Suprapubic skin (tissue), 4 donors: ENCODE measurements around the gene C2CD4D. TPM values are rescaled to one million over a fixed set of nuclear protein-coding genes. Genes with fewer than 3 reads are reported as not detected.

Experiments
- DNase-seq, 2 donors: peaks; one replicate each; pipeline ENCODE4 v3.0.0-alpha.2; 2019; ENCODE audit warnings: low spot score in 2 of 2
- H3K27ac ChIP-seq: fragments of 200-600 bp; sonication (generic); one replicate; pipeline ENCODE4 v1.5.1; 2019
- H3K27me3 ChIP-seq: fragments of 200-600 bp; sonication (generic); one replicate; pipeline ENCODE4 v1.5.1; 2019
- H3K36me3 ChIP-seq: fragments of 200-600 bp; sonication (generic); one replicate; pipeline ENCODE4 v1.5.1; 2019
- H3K4me1 ChIP-seq: fragments of 200-600 bp; sonication (generic); one replicate; pipeline ENCODE4 v1.5.1; 2019
- H3K4me3 ChIP-seq: fragments of 200-600 bp; sonication (generic); one replicate; pipeline ENCODE4 v1.5.1; 2019; ENCODE audit warnings: mild to moderate bottlenecking
- H3K9me3 ChIP-seq: fragments of 200-600 bp; sonication (generic); one replicate; pipeline ENCODE4 v1.5.1; 2019
- EP300 ChIP-seq: sonication (generic); formaldehyde crosslinking; IDR thresholded peaks from one replicate; pipeline ENCODE4 v1.6.1; 2017; ENCODE audit warnings: antibody characterized with exemption
- POLR2A ChIP-seq, 2 donors: fragments of 450-650 bp; IDR thresholded peaks; one replicate each; pipeline ENCODE4 v1.6.1; 2017; ENCODE audit warnings: antibody characterized with exemption in 2 of 2, mild to moderate bottlenecking in 2 of 2, moderate library complexity in 2 of 2
- POLR2AphosphoS5 ChIP-seq, 3 donors: sonication (generic); formaldehyde crosslinking; IDR thresholded peaks; one replicate each; pipeline ENCODE4 v1.6.1; 2017; ENCODE audit warnings: antibody characterized with exemption in 3 of 3
- WGBS: methylation state at CpG from one replicate; pipeline ENCODE4 v1.1.5; 2018; 5-methylcytosine and 5-hydroxymethylcytosine counted together
- total RNA-seq, 4 donors: library from RNA; depleted of rRNA; stranded (reverse); fragments of >200 nt; gene quantifications; one replicate each; pipeline ENCODE4 v1.1.0, GENCODE V29; 2016
- TF ChIP-seq, protein P1 (sequence below), 2 donors: fragments of 200-600 bp in 1 of 2; fragments of 450-650 bp in 1 of 2; sonication (generic) in 1 of 2; IDR thresholded peaks; one replicate each; pipeline ENCODE4 v1.5.1; 2016 to 2019; ENCODE audit warnings: antibody characterized with exemption in 2 of 2, mild to moderate bottlenecking in 1 of 2, moderate library complexity in 1 of 2

The C2CD4D gene
- total RNA-seq, 4 donors from 2014 or later, result 0.68 to 7.3 (median 2.1) TPM

DNA sequence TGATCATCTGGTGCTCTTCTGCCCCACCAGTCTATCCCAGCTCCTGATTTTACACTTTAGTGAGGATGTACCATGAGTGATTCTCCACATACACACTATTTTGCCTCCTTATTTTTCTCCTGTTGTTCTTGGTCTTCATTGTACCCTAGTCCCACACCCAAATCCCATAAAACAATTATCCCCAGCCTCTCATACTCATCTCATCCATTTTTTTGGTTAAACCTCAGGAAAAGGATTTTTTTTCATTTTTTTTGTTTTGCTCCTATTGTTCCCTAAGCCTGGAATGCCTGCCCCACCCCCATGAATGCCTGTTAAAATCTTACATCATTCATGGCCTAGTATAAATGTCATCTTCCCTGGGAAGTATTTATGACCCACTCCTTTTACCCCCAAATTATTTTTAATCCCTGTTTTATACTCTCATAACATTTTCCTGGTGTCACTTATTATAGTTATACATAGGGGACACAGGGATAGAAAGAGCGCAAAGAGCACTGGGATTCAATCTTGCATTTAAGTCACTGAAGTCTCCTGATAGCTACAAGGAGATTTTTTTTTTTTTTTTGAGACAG, 29.5 kb downstream of the C2CD4D start:
- Histone ChIP-seq H3K4me3 (no peak overlapping the region), H3K27me3 (no peaks in the 10 kb centered on the region), H3K4me1 (peaks cover 4% of the 10 kb centered on the region), H3K27ac (no peak overlapping the region), H3K9me3 (no peaks in the 10 kb centered on the region), H3K36me3 (peaks cover 4% of the 10 kb centered on the region)
- 94% methylated on average over 1 of the region's 1 CpG for WGBS
- TF ChIP-seq POLR2A (IDR thresholded peaks at IDR 0.05) (no peak), POLR2AphosphoS5 (IDR thresholded peaks at IDR 0.05) (no peak), EP300 (no peak)
- TF ChIP-seq, protein P1, sequence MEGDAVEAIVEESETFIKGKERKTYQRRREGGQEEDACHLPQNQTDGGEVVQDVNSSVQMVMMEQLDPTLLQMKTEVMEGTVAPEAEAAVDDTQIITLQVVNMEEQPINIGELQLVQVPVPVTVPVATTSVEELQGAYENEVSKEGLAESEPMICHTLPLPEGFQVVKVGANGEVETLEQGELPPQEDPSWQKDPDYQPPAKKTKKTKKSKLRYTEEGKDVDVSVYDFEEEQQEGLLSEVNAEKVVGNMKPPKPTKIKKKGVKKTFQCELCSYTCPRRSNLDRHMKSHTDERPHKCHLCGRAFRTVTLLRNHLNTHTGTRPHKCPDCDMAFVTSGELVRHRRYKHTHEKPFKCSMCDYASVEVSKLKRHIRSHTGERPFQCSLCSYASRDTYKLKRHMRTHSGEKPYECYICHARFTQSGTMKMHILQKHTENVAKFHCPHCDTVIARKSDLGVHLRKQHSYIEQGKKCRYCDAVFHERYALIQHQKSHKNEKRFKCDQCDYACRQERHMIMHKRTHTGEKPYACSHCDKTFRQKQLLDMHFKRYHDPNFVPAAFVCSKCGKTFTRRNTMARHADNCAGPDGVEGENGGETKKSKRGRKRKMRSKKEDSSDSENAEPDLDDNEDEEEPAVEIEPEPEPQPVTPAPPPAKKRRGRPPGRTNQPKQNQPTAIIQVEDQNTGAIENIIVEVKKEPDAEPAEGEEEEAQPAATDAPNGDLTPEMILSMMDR (IDR thresholded peaks at IDR 0.05), result no peak
- DNase-seq, result peak in 1 of 2 donors; percentile 6

- no peaks in the 10 kb centered on the region for H3K27me3 ChIP-seq
- H3K36me3 ChIP-seq, result no peaks in the 10 kb centered on the region
- no peak overlapping the region for H3K4me3 ChIP-seq
- no peak overlapping the region for H3K27ac ChIP-seq
- DNase-seq, result peak in 1 of 2 donors; percentile 31
- H3K4me1 ChIP-seq, result peaks cover 4% of the 10 kb centered on the region
- WGBS, result 69% methylated on average over 8 of the region's 8 CpGs
- TF ChIP-seq POLR2A (IDR thresholded peaks at IDR 0.05), result no peak
- no peak for TF ChIP-seq EP300
- no peak for TF ChIP-seq POLR2AphosphoS5 (IDR thresholded peaks at IDR 0.05)
- TF ChIP-seq, protein P1 (IDR thresholded peaks at IDR 0.05), result no peak
- H3K9me3 ChIP-seq, result no peaks in the 10 kb centered on the region
Measured at GRCh38 chr1:151809290-151809984, 30.2 kb downstream of the C2CD4D start.

- no peaks in the 10 kb centered on the region for H3K9me3 ChIP-seq
- H3K4me1 ChIP-seq, result peaks cover 4% of the 10 kb centered on the region
- DNase-seq, result no peak
- no peak for TF ChIP-seq POLR2A (IDR thresholded peaks at IDR 0.05)
- no peak overlapping the region for H3K4me3 ChIP-seq
- no peak overlapping the region for H3K27ac ChIP-seq
- H3K27me3 ChIP-seq, result no peaks in the 10 kb centered on the region
- no peaks in the 10 kb centered on the region for H3K36me3 ChIP-seq
- 80% methylated on average over 1 of the region's 1 CpG for WGBS
Measured at GRCh38 chr1:151807766-151808165, 31.9 kb downstream of the C2CD4D start.

- Histone ChIP-seq H3K4me1 (peaks cover 4% of the 10 kb centered on the region), H3K27me3 (no peaks in the 10 kb centered on the region), H3K9me3 (no peaks in the 10 kb centered on the region), H3K36me3 (no peaks in the 10 kb centered on the region), H3K4me3 (no peak overlapping the region), H3K27ac (no peak overlapping the region)
- TF ChIP-seq, protein P1 (IDR thresholded peaks at IDR 0.05), result no peak
- no peak for TF ChIP-seq POLR2AphosphoS5 (IDR thresholded peaks at IDR 0.05)
- no peak for TF ChIP-seq POLR2A (IDR thresholded peaks at IDR 0.05)
- no peak for TF ChIP-seq EP300
- DNase-seq, result no peak
- 73% methylated on average over 5 of the region's 5 CpGs for WGBS
Measured at GRCh38 chr1:151807131-151807530, 32.5 kb downstream of the C2CD4D start.

GRCh38 chr1:151806170-151806569, 33.5 kb downstream of the C2CD4D start:
- 88% methylated on average over 7 of the region's 7 CpGs for WGBS
- Histone ChIP-seq H3K9me3 (no peaks in the 10 kb centered on the region), H3K27ac (no peak overlapping the region), H3K36me3 (no peaks in the 10 kb centered on the region), H3K27me3 (no peaks in the 10 kb centered on the region), H3K4me3 (no peak overlapping the region), H3K4me1 (peaks cover 4% of the 10 kb centered on the region)
- no peak for DNase-seq
- TF ChIP-seq POLR2AphosphoS5 (IDR thresholded peaks at IDR 0.05) (no peak), EP300 (no peak), POLR2A (IDR thresholded peaks at IDR 0.05) (no peak)
- TF ChIP-seq, protein P1 (IDR thresholded peaks at IDR 0.05), result no peak
